ENCODE results near the gene HSD17B8. TPM values are rescaled to one million over a fixed set of nuclear protein-coding genes. Genes with fewer than 3 reads are reported as not detected.

HSD17B8 gene
- polyA plus RNA-seq, 4 donors = 30.9 to 46.1 (median 33.0) TPM

- DNase-seq (no peak), FAIRE-seq (no peak)
- WGBS, 3 donors = 92 to 94% (median 94%) methylated on average over 10 of the region's 10 CpGs
- H3K27ac ChIP-seq (ENCODE audit: low read depth in 1 of 3, low read length in 2 of 3) = no peak overlapping the region
- H3K27me3 ChIP-seq (ENCODE audit: control insufficient read depth in 3 of 3, insufficient read depth in 3 of 3, low read length in 3 of 3) = peaks cover 2 to 22% (median 3%) of the 10 kb centered on the region in 3 donors
- no peak overlapping the region for H3K4me3 ChIP-seq (ENCODE audit: low read depth in 1 of 3, low read length in 3 of 3)
- peaks cover 4 to 33% (median 10%) of the 10 kb centered on the region in 3 donors for H3K4me1 ChIP-seq (ENCODE audit: control insufficient read depth in 3 of 3, insufficient read depth in 2 of 3, low read depth in 1 of 3, low read length in 2 of 3)
- H3K9me3 ChIP-seq (ENCODE audit: control insufficient read depth in 2 of 2, insufficient read depth in 1 of 2, low read depth in 1 of 2, low read length in 1 of 2) = no peaks in the 10 kb centered on the region
- peaks cover 0 to 25% (median 0%) of the 10 kb centered on the region in 3 donors for H3K36me3 ChIP-seq (ENCODE audit: control insufficient read depth in 3 of 3, insufficient read depth in 2 of 3, low read depth in 1 of 3, low read length in 3 of 3)
Observed at GRCh38 chr6:33209856-33210255, 5.4 kb downstream of the HSD17B8 start.

- peaks cover 4 to 24% (median 7%) of the 10 kb centered on the region in 3 donors for H3K4me1 ChIP-seq (ENCODE audit: control insufficient read depth in 3 of 3, insufficient read depth in 2 of 3, low read depth in 1 of 3, low read length in 2 of 3)
- DNase-seq = no peak
Observed at GRCh38 chr6:33211136-33211535, 6.7 kb downstream of the HSD17B8 start.

GRCh38 chr6:33211666-33212422 is 7.4 kb downstream of the HSD17B8 start:
- Histone ChIP-seq H3K36me3 (ENCODE audit: control insufficient read depth in 3 of 3, insufficient read depth in 2 of 3, low read depth in 1 of 3, low read length in 3 of 3) (peaks cover 0 to 25% (median 0%) of the 10 kb centered on the region in 3 donors), H3K4me1 (ENCODE audit: control insufficient read depth in 3 of 3, insufficient read depth in 2 of 3, low read depth in 1 of 3, low read length in 2 of 3) (peaks cover 4 to 19% (median 7%) of the 10 kb centered on the region in 3 donors), H3K27me3 (ENCODE audit: control insufficient read depth in 3 of 3, insufficient read depth in 3 of 3, low read length in 3 of 3) (peaks cover 2 to 32% (median 3%) of the 10 kb centered on the region in 3 donors), H3K9me3 (ENCODE audit: control insufficient read depth in 2 of 2, insufficient read depth in 1 of 2, low read depth in 1 of 2, low read length in 1 of 2) (no peaks in the 10 kb centered on the region), H3K4me3 (ENCODE audit: low read depth in 1 of 3, low read length in 3 of 3) (no peak overlapping the region), H3K27ac (ENCODE audit: low read depth in 1 of 3, low read length in 2 of 3) (no peak overlapping the region)
- FAIRE-seq (no peak), DNase-seq (no peak)
- WGBS, 3 donors = 82 to 85% (median 84%) methylated on average over 17 to 18 of the region's 18 CpGs

More at GRCh38 chr6:33211136-33211535, 6.7 kb downstream of the HSD17B8 start:
- H3K9me3 ChIP-seq (ENCODE audit: control insufficient read depth in 2 of 2, insufficient read depth in 1 of 2, low read depth in 1 of 2, low read length in 1 of 2) = no peaks in the 10 kb centered on the region
- FAIRE-seq = no peak
- H3K36me3 ChIP-seq (ENCODE audit: control insufficient read depth in 3 of 3, insufficient read depth in 2 of 3, low read depth in 1 of 3, low read length in 3 of 3) = peaks cover 0 to 25% (median 0%) of the 10 kb centered on the region in 3 donors
- no peak overlapping the region for H3K4me3 ChIP-seq (ENCODE audit: low read depth in 1 of 3, low read length in 3 of 3)
- H3K27me3 ChIP-seq (ENCODE audit: control insufficient read depth in 3 of 3, insufficient read depth in 3 of 3, low read length in 3 of 3) = peaks cover 2 to 31% (median 3%) of the 10 kb centered on the region in 3 donors
- 81 to 87% (median 87%) methylated on average over 15 to 17 of the region's 17 CpGs for WGBS, 3 donors
- H3K27ac ChIP-seq (ENCODE audit: low read depth in 1 of 3, low read length in 2 of 3) = no peak overlapping the region

GRCh38 chr6:33212857-33213165 is 8.4 kb downstream of the HSD17B8 start:
- Histone ChIP-seq H3K4me3 (ENCODE audit: low read depth in 1 of 3, low read length in 3 of 3) (peak overlapping the region in 2 of 3 donors; percentile 6 to 37), H3K27ac (ENCODE audit: low read depth in 1 of 3, low read length in 2 of 3) (no peak overlapping the region), H3K36me3 (ENCODE audit: control insufficient read depth in 3 of 3, insufficient read depth in 2 of 3, low read depth in 1 of 3, low read length in 3 of 3) (peaks cover 0 to 25% (median 0%) of the 10 kb centered on the region in 3 donors), H3K9me3 (ENCODE audit: control insufficient read depth in 2 of 2, insufficient read depth in 1 of 2, low read depth in 1 of 2, low read length in 1 of 2) (no peaks in the 10 kb centered on the region), H3K4me1 (ENCODE audit: control insufficient read depth in 3 of 3, insufficient read depth in 2 of 3, low read depth in 1 of 3, low read length in 2 of 3) (peaks cover 3 to 13% (median 4%) of the 10 kb centered on the region in 3 donors), H3K27me3 (ENCODE audit: control insufficient read depth in 3 of 3, insufficient read depth in 3 of 3, low read length in 3 of 3) (peaks cover 2 to 32% (median 3%) of the 10 kb centered on the region in 3 donors)
- no peak for FAIRE-seq
- no peak for DNase-seq
- WGBS, 3 donors = 8 to 14% (median 11%) methylated on average over 6 of the region's 6 CpGs

- DNase-seq (peak in 1 of 2 donors; percentile 42), FAIRE-seq (no peak)
- H3K9me3 ChIP-seq (ENCODE audit: control insufficient read depth in 2 of 2, insufficient read depth in 1 of 2, low read depth in 1 of 2, low read length in 1 of 2) = no peaks in the 10 kb centered on the region
- peaks cover 3 to 13% (median 4%) of the 10 kb centered on the region in 3 donors for H3K4me1 ChIP-seq (ENCODE audit: control insufficient read depth in 3 of 3, insufficient read depth in 2 of 3, low read depth in 1 of 3, low read length in 2 of 3)
- WGBS, 3 donors = 1 to 2% (median 2%) methylated on average over 39 to 43 of the region's 43 CpGs
- H3K27me3 ChIP-seq (ENCODE audit: control insufficient read depth in 3 of 3, insufficient read depth in 3 of 3, low read length in 3 of 3) = peaks cover 2 to 35% (median 3%) of the 10 kb centered on the region in 3 donors
- no peak overlapping the region for H3K27ac ChIP-seq (ENCODE audit: low read depth in 1 of 3, low read length in 2 of 3)
- H3K4me3 ChIP-seq (ENCODE audit: low read depth in 1 of 3, low read length in 3 of 3) = peak overlapping the region in 2 of 3 donors; percentile 6 to 37
- peaks cover 0 to 25% (median 0%) of the 10 kb centered on the region in 3 donors for H3K36me3 ChIP-seq (ENCODE audit: control insufficient read depth in 3 of 3, insufficient read depth in 2 of 3, low read depth in 1 of 3, low read length in 3 of 3)
Observed at GRCh38 chr6:33213166-33213988, 8.9 kb downstream of the HSD17B8 start.

- H3K4me3 ChIP-seq (ENCODE audit: low read depth in 1 of 3, low read length in 3 of 3) = peak overlapping the region in 1 of 3 donors; percentile 37
- H3K9me3 ChIP-seq (ENCODE audit: control insufficient read depth in 2 of 2, insufficient read depth in 1 of 2, low read depth in 1 of 2, low read length in 1 of 2) = no peaks in the 10 kb centered on the region
- H3K27ac ChIP-seq (ENCODE audit: low read depth in 1 of 3, low read length in 2 of 3) = no peak overlapping the region
- 5 to 20% (median 15%) methylated on average over 9 of the region's 9 CpGs for WGBS, 3 donors
- DNase-seq (no peak), FAIRE-seq (no peak)
- peaks cover 2 to 36% (median 3%) of the 10 kb centered on the region in 3 donors for H3K27me3 ChIP-seq (ENCODE audit: control insufficient read depth in 3 of 3, insufficient read depth in 3 of 3, low read length in 3 of 3)
- peaks cover 0 to 25% (median 0%) of the 10 kb centered on the region in 3 donors for H3K36me3 ChIP-seq (ENCODE audit: control insufficient read depth in 3 of 3, insufficient read depth in 2 of 3, low read depth in 1 of 3, low read length in 3 of 3)
- peaks cover 3 to 13% (median 4%) of the 10 kb centered on the region in 3 donors for H3K4me1 ChIP-seq (ENCODE audit: control insufficient read depth in 3 of 3, insufficient read depth in 2 of 3, low read depth in 1 of 3, low read length in 2 of 3)
Observed at GRCh38 chr6:33213989-33214335, 9.5 kb downstream of the HSD17B8 start.

GRCh38 chr6:33215271-33216116 is 11.0 kb downstream of the HSD17B8 start:
- H3K27me3 ChIP-seq (ENCODE audit: control insufficient read depth in 3 of 3, insufficient read depth in 3 of 3, low read length in 3 of 3) = peaks cover 2 to 36% (median 3%) of the 10 kb centered on the region in 3 donors
- no peaks in the 10 kb centered on the region for H3K9me3 ChIP-seq (ENCODE audit: control insufficient read depth in 2 of 2, insufficient read depth in 1 of 2, low read depth in 1 of 2, low read length in 1 of 2)
- DNase-seq = no peak
- no peak overlapping the region for H3K4me3 ChIP-seq (ENCODE audit: low read depth in 1 of 3, low read length in 3 of 3)
- H3K36me3 ChIP-seq (ENCODE audit: control insufficient read depth in 3 of 3, insufficient read depth in 2 of 3, low read depth in 1 of 3, low read length in 3 of 3) = peaks cover 0 to 14% (median 0%) of the 10 kb centered on the region in 3 donors
- 68 to 80% (median 70%) methylated on average over 9 of the region's 9 CpGs for WGBS, 3 donors
- FAIRE-seq = no peak
- peaks cover 3 to 13% (median 4%) of the 10 kb centered on the region in 3 donors for H3K4me1 ChIP-seq (ENCODE audit: control insufficient read depth in 3 of 3, insufficient read depth in 2 of 3, low read depth in 1 of 3, low read length in 2 of 3)
- no peak overlapping the region for H3K27ac ChIP-seq (ENCODE audit: low read depth in 1 of 3, low read length in 2 of 3)
